AG09319 (cell line): Measurements from ENCODE around the gene ACSL1.

Source experiments
- DNase-seq: peaks from one replicate; pipeline ENCODE4 v3.0.0-alpha.2; 2010; ENCODE audit warnings: low read depth; ENCODE audit errors: extremely low read depth
- CTCF ChIP-seq: IDR thresholded peaks from 2 replicates; pipeline ENCODE4 v1.5.1; 2011; ENCODE audit warnings: low read depth, mild to moderate bottlenecking, inconsistent platforms, low read length, moderate library complexity

Gene ACSL1

DNA sequence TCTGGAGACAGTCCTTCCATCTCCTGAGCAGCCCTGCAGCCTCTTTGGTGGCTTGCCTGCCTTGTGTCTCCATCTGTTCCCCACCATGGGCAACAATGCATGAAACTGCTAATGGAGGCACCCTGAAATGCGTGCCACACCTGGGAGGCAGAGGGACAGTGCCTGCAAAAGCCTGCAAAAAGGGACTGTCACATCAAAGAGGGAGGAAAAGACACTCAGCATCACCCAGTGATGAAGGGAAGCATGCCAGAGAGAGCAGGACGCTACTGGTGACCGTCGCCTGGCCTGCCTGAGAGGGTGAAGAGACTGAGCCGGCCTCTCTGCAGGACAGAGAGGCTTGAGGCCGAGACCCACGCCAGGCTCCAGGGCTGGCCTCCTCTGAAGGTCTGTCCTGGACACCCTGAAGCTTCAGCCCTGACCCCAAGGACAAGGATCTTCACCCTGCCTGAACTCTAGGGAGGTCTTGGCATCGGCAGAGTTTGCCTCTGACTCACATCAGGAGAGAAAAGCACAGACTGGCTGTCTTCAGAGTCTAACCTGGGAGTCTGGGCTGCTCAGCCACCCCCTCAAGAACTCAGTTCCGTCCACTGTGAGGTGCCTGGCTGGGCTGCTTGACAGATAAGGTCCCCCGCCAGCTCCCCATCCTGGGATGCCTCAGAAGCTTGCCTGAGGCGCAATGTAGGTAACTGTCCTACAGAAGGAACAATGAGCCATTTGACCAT is 8.1 kb downstream of the ACSL1 start:
- TF ChIP-seq CTCF, result no peak
- DNase-seq, result no peak

DNA sequence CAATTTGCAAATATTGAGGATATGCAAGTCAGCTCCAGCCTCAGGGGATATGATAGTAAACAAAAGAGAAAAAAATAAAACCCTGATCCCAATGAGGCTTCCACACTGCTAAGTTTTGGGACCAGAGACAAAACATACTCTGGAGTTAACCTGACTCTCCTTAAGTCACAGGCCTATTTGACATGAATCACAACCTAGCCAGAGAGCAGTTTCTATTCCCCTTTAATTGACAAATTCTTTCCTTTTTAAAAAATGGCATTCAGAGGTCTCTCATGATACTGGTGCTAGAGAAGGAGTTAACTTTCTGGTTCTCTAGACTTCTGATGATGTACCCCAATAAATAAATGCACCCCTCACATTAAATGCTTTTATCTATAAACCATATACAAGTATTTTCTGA is 8.8 kb downstream of the ACSL1 start:
- DNase-seq, result no peak
- TF ChIP-seq CTCF, result no peak

DNA sequence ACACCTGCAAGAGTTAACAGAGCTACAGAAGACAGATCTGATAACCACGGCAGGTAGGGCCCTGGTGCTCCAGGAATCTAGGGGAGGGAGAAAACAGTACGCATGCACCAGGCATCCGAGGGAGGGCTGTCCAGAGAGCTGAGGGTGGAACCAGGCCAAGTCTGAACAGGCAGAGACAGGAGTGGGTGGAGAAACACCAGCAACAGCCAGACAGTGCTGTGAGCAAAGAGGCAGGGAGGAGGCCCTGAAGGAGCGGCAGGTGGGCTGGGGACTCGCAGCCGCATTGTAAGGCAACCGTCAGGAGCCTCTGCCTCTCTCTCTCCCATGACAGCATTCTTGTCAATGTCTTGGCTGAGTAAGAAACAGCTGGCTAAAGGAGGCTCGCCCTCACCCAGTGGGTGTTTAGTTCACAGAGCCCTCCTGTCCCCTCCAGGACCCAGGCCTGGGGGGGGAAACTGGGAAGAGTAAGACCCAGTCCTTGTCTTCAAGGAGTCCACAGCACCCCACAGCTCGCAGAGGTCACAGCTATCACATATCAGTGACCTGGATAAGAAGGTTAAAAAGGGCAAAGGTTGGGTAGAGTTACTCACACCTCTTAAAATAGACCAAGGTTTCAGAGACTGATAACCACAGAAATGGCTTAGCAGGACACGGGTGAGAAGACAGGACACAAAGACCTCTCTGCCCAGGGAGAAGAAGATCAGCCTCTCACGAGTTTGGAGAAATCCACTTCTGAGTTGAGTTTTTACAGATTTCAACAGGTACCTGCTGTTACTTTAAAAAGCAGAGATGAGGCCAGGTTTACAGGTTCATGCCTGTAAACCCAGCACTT is 10.5 kb downstream of the ACSL1 start:
- DNase-seq, result no peak
- no peak for TF ChIP-seq CTCF

DNA sequence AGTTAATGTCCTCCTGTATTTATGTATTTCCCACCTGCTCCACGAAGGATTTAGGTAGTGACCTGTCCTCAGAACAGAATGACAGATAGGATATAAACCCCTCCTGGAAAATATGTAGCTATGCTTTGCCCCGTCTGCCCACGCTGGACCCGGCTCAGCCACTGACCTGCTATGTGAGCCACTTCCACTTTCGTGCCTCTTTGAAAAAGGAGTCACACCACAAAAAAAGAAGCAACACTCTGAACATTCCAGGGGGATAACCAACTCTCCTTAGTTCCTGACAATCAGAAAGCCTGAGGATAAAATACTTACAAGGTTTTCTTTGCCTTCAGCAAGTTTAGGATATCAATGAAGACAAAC is 11.1 kb downstream of the ACSL1 start:
- no peak for DNase-seq
- TF ChIP-seq CTCF, result no peak

- no peak for TF ChIP-seq CTCF
- no peak for DNase-seq
Measured at GRCh38 chr4:184812651-184813181, 13.1 kb downstream of the ACSL1 start.

- DNase-seq, result no peak
- no peak for TF ChIP-seq CTCF
Measured at GRCh38 chr4:184812199-184812542, 13.6 kb downstream of the ACSL1 start.

DNA sequence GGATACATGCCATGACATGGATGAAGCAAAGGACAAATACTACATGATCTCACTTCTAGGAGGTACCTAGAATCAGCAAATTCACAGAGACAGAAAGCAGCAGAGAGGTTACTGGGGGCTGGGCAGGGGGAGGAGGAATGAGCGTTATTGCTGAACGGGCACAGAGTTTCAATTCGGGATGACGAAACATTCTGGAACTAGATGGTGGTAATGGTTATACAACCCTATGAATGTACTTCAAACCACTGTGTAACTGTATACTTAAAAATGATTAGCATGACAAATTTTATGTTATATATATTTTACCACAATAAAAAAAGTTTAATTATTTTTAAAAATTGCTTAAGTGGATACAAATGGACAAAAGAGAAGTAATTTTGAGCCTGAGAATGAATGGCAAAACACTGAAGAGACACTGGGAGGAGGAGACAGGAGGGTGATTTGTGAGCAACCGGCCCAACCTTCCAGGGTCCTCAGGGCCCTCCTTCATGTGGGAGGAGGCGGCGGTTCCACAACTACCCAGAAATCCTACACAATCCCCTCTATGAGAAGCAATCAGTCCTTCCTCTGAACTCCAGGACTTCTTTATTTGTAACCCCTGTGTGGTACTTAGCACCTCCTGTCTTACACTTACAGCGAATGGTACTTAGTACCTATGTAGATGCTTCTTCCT is 14.1 kb downstream of the ACSL1 start:
- no peak for DNase-seq
- TF ChIP-seq CTCF, result no peak
